DMS153 treated with DMSO at 0.1 percent for 48 hours (cell line): ENCODE results near the gene CCDC191.

Source experiments
- DNase-seq: peaks from one replicate; lab custom pipeline; 2025; ENCODE audit not compliant: unreplicated experiment; lab: John Stamatoyannopoulos, UW

CCDC191 gene

GRCh38 chr3:114058646-114059045 is 2.3 kb upstream of the CCDC191 start:
- no peak for DNase-seq

GRCh38 chr3:114057011-114057347 is 653 bp upstream of the CCDC191 start:
- DNase-seq, result no peak

- DNase-seq, result no peak
Measured at GRCh38 chr3:114052216-114052615, 4.1 kb downstream of the CCDC191 start.

GRCh38 chr3:114043205-114043604 is 13.1 kb downstream of the CCDC191 start:
- no peak for DNase-seq

- DNase-seq, result no peak
Measured at GRCh38 chr3:114035896-114036295, 20.4 kb downstream of the CCDC191 start.

- DNase-seq, result no peak
Measured at GRCh38 chr3:114034787-114035545, 21.4 kb downstream of the CCDC191 start.

GRCh38 chr3:114034211-114034610 is 22.1 kb downstream of the CCDC191 start:
- DNase-seq, result no peak

GRCh38 chr3:114033721-114034120 is 22.6 kb downstream of the CCDC191 start:
- DNase-seq, result no peak

GRCh38 chr3:114026331-114026730 is 30.0 kb downstream of the CCDC191 start:
- no peak for DNase-seq

- no peak for DNase-seq
Measured at GRCh38 chr3:114025451-114025850, 30.9 kb downstream of the CCDC191 start.

- DNase-seq, result no peak
Measured at GRCh38 chr3:114022145-114022802, 34.1 kb downstream of the CCDC191 start.

GRCh38 chr3:114020907-114021306 is 35.4 kb downstream of the CCDC191 start:
- DNase-seq, result no peak

- no peak for DNase-seq
Measured at GRCh38 chr3:114019486-114019885, 36.8 kb downstream of the CCDC191 start.

- no peak for DNase-seq
Measured at GRCh38 chr3:114014211-114014610, 42.1 kb downstream of the CCDC191 start.

GRCh38 chr3:114011059-114011797 is 45.1 kb downstream of the CCDC191 start:
- DNase-seq, result no peak

GRCh38 chr3:114005481-114005880 is 50.8 kb downstream of the CCDC191 start:
- no peak for DNase-seq

- no peak for DNase-seq
Measured at GRCh38 chr3:113985541-113985940, 70.8 kb downstream of the CCDC191 start.

GRCh38 chr3:113983544-113983943 is 72.8 kb downstream of the CCDC191 start:
- DNase-seq, result no peak

- no peak for DNase-seq
Measured at GRCh38 chr3:113981803-113982202, 74.5 kb downstream of the CCDC191 start.

GRCh38 chr3:113979916-113980315 is 76.4 kb downstream of the CCDC191 start:
- DNase-seq, result no peak

- DNase-seq, result no peak
Measured at GRCh38 chr3:113977822-113978221, 78.5 kb downstream of the CCDC191 start.

- no peak for DNase-seq
Measured at GRCh38 chr3:113968986-113969385, 87.3 kb downstream of the CCDC191 start.
